Transverse colon (tissue), 4 donors: ENCODE data around the gene CFAP210. TPM values are rescaled to one million over a fixed set of nuclear protein-coding genes. Genes with fewer than 3 reads are reported as not detected.
"Not testable (repeated sequence)": the region's sequence is repeated elsewhere in the genome, so short reads cannot be mapped to it uniquely, and the experiment has no call there.

Experiments
- DNase-seq: peaks from one replicate; pipeline ENCODE4 v3.0.0-alpha.2; 2019
- H3K27ac ChIP-seq, 4 donors: fragments of 200-600 bp; sonication (generic); 2 replicates each; pipeline ENCODE4 v1.5.1; 2016 to 2018; ENCODE audit warnings: inconsistent platforms in 4 of 4
- H3K27me3 ChIP-seq: fragments of 200-600 bp; sonication (generic); 2 replicates; pipeline ENCODE4 v1.5.1; 2017; ENCODE audit warnings: inconsistent platforms
- H3K36me3 ChIP-seq, 4 donors: fragments of 200-600 bp; sonication (generic); 2 replicates each; pipeline ENCODE4 v1.5.1; 2017 to 2019; ENCODE audit warnings: inconsistent platforms in 4 of 4
- H3K4me1 ChIP-seq, 4 donors: fragments of 200-600 bp; sonication (generic); 2 replicates each; pipeline ENCODE4 v1.5.1; 2017 to 2020; ENCODE audit warnings: inconsistent platforms in 4 of 4
- H3K4me3 ChIP-seq, 4 donors: fragments of 200-600 bp; sonication (generic); 1 replicate in 1 of 4; 2 replicates in 3 of 4; pipeline versions ENCODE4 v1.5.1 to v1.6.1; 2017 to 2019; ENCODE audit warnings: inconsistent platforms in 4 of 4
- H3K9me3 ChIP-seq, 2 donors: fragments of 200-600 bp; sonication (generic); 2 replicates each; pipeline ENCODE4 v1.5.1; 2017 to 2019; ENCODE audit warnings: inconsistent platforms in 2 of 2
- CTCF ChIP-seq, 5 experiments: fragments of 200-600 bp in 3 of 5; fragments of 450-650 bp in 2 of 5; sonication (generic) in 3 of 5; IDR thresholded peaks; 1 replicate in 2 of 5; 2 replicates in 3 of 5; pipeline ENCODE4 v1.5.1; 2016 to 2017; ENCODE audit warnings: antibody characterized with exemption in 5 of 5, inconsistent platforms in 3 of 5, mild to moderate bottlenecking in 2 of 5, moderate library complexity in 1 of 5
- EP300 ChIP-seq: sonication (generic); formaldehyde crosslinking; IDR thresholded peaks from one replicate; pipeline ENCODE4 v1.6.1; 2017; ENCODE audit warnings: antibody characterized with exemption, low read depth
- POLR2A ChIP-seq: fragments of 450-650 bp; IDR thresholded peaks from one replicate; pipeline ENCODE4 v1.6.1; 2016; ENCODE audit warnings: antibody characterized with exemption, mild to moderate bottlenecking, moderate library complexity
- POLR2AphosphoS5 ChIP-seq, 3 donors: sonication (generic); formaldehyde crosslinking; IDR thresholded peaks; one replicate each; pipeline ENCODE4 v1.6.1; 2016; ENCODE audit warnings: antibody characterized with exemption in 3 of 3
- WGBS, 2 donors: methylation state at CpG; one replicate each; pipeline ENCODE4 v1.1.5; 2018; ENCODE audit warnings: low coverage in 1 of 2; 5-methylcytosine and 5-hydroxymethylcytosine counted together
- in situ Hi-C, 4 donors: fragments of 200-750 bp; cut with MboI; loops; one replicate each; pipeline versions ENCODE4 v1.15.0 to v1.15.1; 2017; ENCODE audit warnings: low sequenced_read_pairs in 3 of 4, low pct_ligation_motif_present in 1 of 4, low pct_unique_long_range_greater_than_20kb in 1 of 4
- intact Hi-C: fragments of 100-400 bp; cut with DNase I; formaldehyde crosslinking; loops from one replicate; pipeline ENCODE4 v1.15.1; 2023; ENCODE audit warnings: low total_unique reads
- small RNA-seq, 4 donors: library from RNA; depleted of rRNA; stranded (forward); fragments of <200 nt; gene quantifications; one replicate each; pipeline ENCODE3, GENCODE V24; 2016
- total RNA-seq, 4 donors: library from RNA; depleted of rRNA; stranded (reverse); fragments of >200 nt; gene quantifications; one replicate each; pipeline ENCODE4 v1.1.0, GENCODE V29; 2016

CFAP210 gene
- total RNA-seq, 4 donors from 2014 or later, result not detected

DNA sequence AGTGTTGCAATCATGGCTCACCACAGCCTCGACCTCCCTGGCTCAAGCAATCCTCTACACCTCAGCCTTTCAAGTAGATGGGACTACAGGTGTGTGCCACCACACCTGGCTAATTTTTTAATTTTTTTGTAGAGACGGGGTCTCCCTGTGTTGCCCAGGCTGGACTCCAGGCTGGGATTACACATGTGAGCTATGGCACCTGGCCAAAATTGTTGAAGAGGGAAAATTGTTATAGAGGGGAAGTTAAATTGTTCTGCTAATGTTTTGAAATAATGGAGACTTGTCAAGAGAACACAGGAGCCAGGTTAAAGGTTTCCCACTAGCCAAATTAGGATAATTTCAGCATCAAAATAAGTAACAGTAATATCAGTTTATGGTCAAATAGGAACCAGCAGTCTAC is 84.9 kb downstream of the CFAP210 start:
- H3K36me3 ChIP-seq, result peaks cover 0 to 96% (median 43%) of the 10 kb centered on the region in 4 donors
- DNase-seq, result no peak
- no peak for TF ChIP-seq CTCF (IDR thresholded peaks at IDR 0.05)
- TF ChIP-seq POLR2A, result no peak
- TF ChIP-seq POLR2AphosphoS5 (IDR thresholded peaks at IDR 0.05), result no peak
- no peak for TF ChIP-seq EP300
- in situ Hi-C loops (no loop called here), intact Hi-C loops (no loop called here)
- 74 to 95% methylated on average over 2 of the region's 2 CpGs for WGBS, 2 donors
- no peaks in the 10 kb centered on the region for H3K9me3 ChIP-seq
- H3K4me1 ChIP-seq, result no peaks in the 10 kb centered on the region
- H3K27ac ChIP-seq, result no peak overlapping the region
- no peak overlapping the region for H3K4me3 ChIP-seq
- H3K27me3 ChIP-seq, result no peaks in the 10 kb centered on the region

GRCh38 chr2:169599568-169599967 is 94.6 kb downstream of the CFAP210 start:
- H3K27me3 ChIP-seq, result no peaks in the 10 kb centered on the region
- peaks cover 0 to 5% (median 0%) of the 10 kb centered on the region in 4 donors for H3K4me1 ChIP-seq
- no peak overlapping the region for H3K27ac ChIP-seq
- peaks cover 0 to 4% (median 2%) of the 10 kb centered on the region in 4 donors for H3K36me3 ChIP-seq
- TF ChIP-seq EP300 (no peak), POLR2A (no peak), CTCF (IDR thresholded peaks at IDR 0.05) (no peak), POLR2AphosphoS5 (IDR thresholded peaks at IDR 0.05) (no peak)
- no peak overlapping the region for H3K4me3 ChIP-seq
- no peaks in the 10 kb centered on the region for H3K9me3 ChIP-seq
- intact Hi-C loops, result no loop called here
- no peak for DNase-seq
- in situ Hi-C loops, result no loop called here

DNA sequence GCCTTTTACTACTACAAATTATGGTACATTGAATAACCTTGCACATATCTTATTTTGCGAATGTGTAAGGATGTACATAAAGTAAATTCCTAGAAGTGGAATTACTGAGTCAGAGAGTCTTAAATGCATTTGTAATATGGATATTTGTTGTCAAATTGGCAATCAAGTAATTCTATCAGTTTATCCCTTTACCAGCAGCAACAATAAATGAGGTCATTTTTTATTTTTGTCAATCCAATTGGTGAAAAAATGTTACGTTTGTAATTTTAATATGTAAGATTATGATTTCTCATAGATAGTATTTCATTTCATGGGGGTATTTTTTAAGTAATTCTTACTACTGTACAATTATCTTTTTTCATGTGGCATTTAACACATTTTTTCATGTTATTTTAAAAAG is 95.2 kb downstream of the CFAP210 start:
- no peaks in the 10 kb centered on the region for H3K9me3 ChIP-seq
- intact Hi-C loops, result no loop called here
- DNase-seq, result no peak
- H3K36me3 ChIP-seq, result no peaks in the 10 kb centered on the region
- no peaks in the 10 kb centered on the region for H3K27me3 ChIP-seq
- TF ChIP-seq EP300 (no peak), POLR2A (no peak), POLR2AphosphoS5 (IDR thresholded peaks at IDR 0.05) (no peak), CTCF (IDR thresholded peaks at IDR 0.05) (no peak)
- no peak overlapping the region for H3K4me3 ChIP-seq
- in situ Hi-C loops, result no loop called here
- WGBS, 2 donors, result 95 to 96% methylated on average over 2 of the region's 2 CpGs
- peaks cover 0 to 5% (median 0%) of the 10 kb centered on the region in 4 donors for H3K4me1 ChIP-seq
- no peak overlapping the region for H3K27ac ChIP-seq

DNA sequence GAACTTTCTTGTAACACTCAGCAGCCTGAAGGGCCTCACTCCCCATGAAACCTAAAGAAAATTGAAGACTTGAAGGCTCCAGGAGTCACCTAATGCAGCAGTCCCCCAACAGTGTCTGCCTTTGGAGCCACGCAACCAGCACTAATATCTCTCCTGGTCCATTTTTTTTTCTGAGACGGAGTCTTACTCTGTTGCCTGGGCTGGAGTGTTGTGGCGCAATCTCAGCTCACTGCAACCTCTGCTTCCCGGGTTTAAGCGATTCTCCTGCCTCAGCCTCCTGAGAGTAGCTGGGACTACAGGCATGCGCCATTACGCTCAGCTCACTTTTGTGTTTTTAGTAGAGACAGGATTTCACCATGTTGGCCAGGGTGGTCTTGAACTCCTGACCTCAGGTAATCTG is 97.7 kb downstream of the CFAP210 start:
- H3K9me3 ChIP-seq, H3K36me3 ChIP-seq, H3K27ac ChIP-seq, DNase-seq, H3K4me3 ChIP-seq, H3K27me3 ChIP-seq, intact Hi-C loops, H3K4me1 ChIP-seq, in situ Hi-C loops: not testable (repeated sequence)
- 99 to 100% methylated on average over 6 of the region's 7 CpGs for WGBS, 2 donors

Small RNA genes lying within 50 kb of the gene (small RNA-seq; reads per million reads assigned to genes)
- 0 reads per million in 4 donors for gene RF00432

Other genes with a start within 250 kb of the CFAP210 start
- gene BBS5, start 214.9 kb downstream of the CFAP210 start, total RNA-seq, result 10 to 100 TPM in 1 of 4 donors, 1 to 10 TPM in 3; 1.6 to 12.3 (median 3.2) TPM
- gene KLHL41, start 184.7 kb downstream of the CFAP210 start, total RNA-seq, result 1 to 10 TPM in 2 of 4 donors, not detected in 2; 1.1 to 3.4 TPM
- 10 to 100 TPM; 19.5 to 77.2 (median 64.7) TPM for gene FASTKD1, start 120.5 kb downstream of the CFAP210 start, total RNA-seq
- gene PPIG, start 110.1 kb downstream of the CFAP210 start, total RNA-seq, result 10 to 100 TPM; 25.9 to 55.7 (median 44.4) TPM
- gene PHOSPHO2, start 64 bp upstream of the CFAP210 start, total RNA-seq, result 10 to 100 TPM in 2 of 4 donors, 1 to 10 TPM in 2; 2.6 to 16.5 (median 7.7) TPM
- gene KLHL23, start 39.4 kb upstream of the CFAP210 start, total RNA-seq, result 10 to 100 TPM in 2 of 4 donors, 1 to 10 TPM in 2; 5.2 to 17.5 (median 10.1) TPM
- gene SSB, start 104.5 kb upstream of the CFAP210 start, total RNA-seq, result 10 to 100 TPM; 28.3 to 55.3 (median 30.3) TPM
- 10 to 100 TPM in 3 of 4 donors, not detected in 1; 10.5 to 35.7 (median 34.1) TPM for gene METTL5, start 130.5 kb upstream of the CFAP210 start, total RNA-seq
- 10 to 100 TPM; 45.2 to 79.0 (median 74.1) TPM for gene UBR3, start 133.0 kb upstream of the CFAP210 start, total RNA-seq